Liver (tissue), 9 donors: ENCODE results near the gene KIF21B. TPM values are rescaled to one million over a fixed set of nuclear protein-coding genes. Genes with fewer than 3 reads are reported as not detected.

Experiments
- DNase-seq: peaks from one replicate; pipeline ENCODE4 v3.0.0-alpha.2; 2017; ENCODE audit warnings: low spot score
- H3K27ac ChIP-seq, 2 donors: one replicate each; pipeline ENCODE4 v1.7.0; 2013; ENCODE audit warnings: inconsistent platforms in 2 of 2, low read length in 2 of 2, control low read depth in 1 of 2, low read depth in 1 of 2, mild to moderate bottlenecking in 1 of 2
- H3K27me3 ChIP-seq, 4 donors: one replicate each; pipeline versions ENCODE4 v1.6.1 to v1.7.0; 2013; ENCODE audit warnings: low read length in 3 of 4, inconsistent platforms in 1 of 4, mild to moderate bottlenecking in 1 of 4, moderate library complexity in 1 of 4; ENCODE audit not compliant: control insufficient read depth in 4 of 4, insufficient read depth in 4 of 4
- H3K36me3 ChIP-seq, 4 donors: one replicate each; pipeline versions ENCODE4 v1.6.1 to v1.7.0; 2013; ENCODE audit warnings: low read length in 3 of 4, mild to moderate bottlenecking in 3 of 4, low read depth in 1 of 4, moderate library complexity in 1 of 4; ENCODE audit not compliant: control insufficient read depth in 4 of 4, insufficient read depth in 3 of 4
- H3K4me1 ChIP-seq, 4 donors: one replicate each; pipeline versions ENCODE4 v1.6.1 to v1.7.0; 2013; ENCODE audit warnings: low read length in 3 of 4, mild to moderate bottlenecking in 3 of 4, moderate library complexity in 1 of 4; ENCODE audit not compliant: control insufficient read depth in 4 of 4, insufficient read depth in 4 of 4
- H3K4me3 ChIP-seq, 3 donors: one replicate each; pipeline versions ENCODE4 v1.6.1 to v1.7.0; 2013; ENCODE audit warnings: low read length in 3 of 3, control low read depth in 1 of 3, low read depth in 1 of 3, mild to moderate bottlenecking in 1 of 3
- H3K9ac ChIP-seq, 2 donors: one replicate each; pipeline ENCODE4 v1.7.0; 2013; ENCODE audit warnings: low read length in 2 of 2, mild to moderate bottlenecking in 2 of 2, moderate library complexity in 2 of 2, control low read depth in 1 of 2, low read depth in 1 of 2
- H3K9me3 ChIP-seq, 4 donors: one replicate each; pipeline versions ENCODE4 v1.6.1 to v1.7.0; 2013; ENCODE audit warnings: low read length in 3 of 4; ENCODE audit not compliant: control insufficient read depth in 4 of 4
- CTCF ChIP-seq: fragments of 150-350 bp; IDR thresholded peaks from 2 replicates; pipeline ENCODE4 v1.5.1; 2017; ENCODE audit warnings: improper control_type of control experiment, low read depth, low read length; ENCODE audit not compliant: missing input control
- EGR1 ChIP-seq, 2 donors: IDR thresholded peaks; 2 replicates each; pipeline ENCODE4 v1.6.1; 2016 to 2018; ENCODE audit warnings: antibody characterized with exemption in 2 of 2, low read depth in 2 of 2
- FOXA1 ChIP-seq: IDR thresholded peaks from 2 replicates; pipeline ENCODE4 v1.6.1; 2016; ENCODE audit warnings: antibody characterized with exemption
- FOXA2 ChIP-seq: IDR thresholded peaks from 2 replicates; pipeline ENCODE4 v1.6.1; 2016; ENCODE audit warnings: antibody characterized with exemption
- GABPA ChIP-seq, 2 donors: IDR thresholded peaks in 1 of 2; conservative IDR thresholded peaks in 1 of 2; 2 replicates each; pipeline ENCODE4 v1.6.1; 2016; ENCODE audit warnings: antibody characterized with exemption in 2 of 2, mild to moderate bottlenecking in 1 of 2, moderate library complexity in 1 of 2
- HNF4A ChIP-seq, 2 donors: conservative IDR thresholded peaks; 2 replicates each; pipeline ENCODE4 v1.6.1; 2016; ENCODE audit warnings: antibody characterized with exemption in 2 of 2, mild to moderate bottlenecking in 2 of 2
- HNF4G ChIP-seq: IDR thresholded peaks from 2 replicates; pipeline ENCODE4 v1.6.1; 2016; ENCODE audit warnings: antibody characterized with exemption
- JUND ChIP-seq, 2 donors: IDR thresholded peaks; 2 replicates each; pipeline ENCODE4 v1.6.1; 2016; ENCODE audit warnings: antibody characterized with exemption in 2 of 2
- NR2F2 ChIP-seq: IDR thresholded peaks from 2 replicates; pipeline ENCODE4 v1.6.1; 2016; ENCODE audit warnings: antibody characterized with exemption
- RAD21 ChIP-seq, 2 donors: IDR thresholded peaks; 2 replicates each; pipeline ENCODE4 v1.6.1; 2016; ENCODE audit warnings: antibody characterized with exemption in 2 of 2, mild to moderate bottlenecking in 2 of 2
- REST ChIP-seq: IDR thresholded peaks from 2 replicates; pipeline ENCODE4 v1.6.1; 2016; ENCODE audit warnings: antibody characterized with exemption, mild to moderate bottlenecking
- RXRA ChIP-seq, 2 donors: IDR thresholded peaks; 2 replicates each; pipeline ENCODE4 v1.6.1; 2017 to 2018; ENCODE audit warnings: antibody characterized with exemption in 2 of 2, mild to moderate bottlenecking in 1 of 2
- SP1 ChIP-seq: IDR thresholded peaks from 2 replicates; pipeline ENCODE4 v1.6.1; 2018; ENCODE audit warnings: antibody characterized with exemption, mild to moderate bottlenecking
- TAF1 ChIP-seq: conservative IDR thresholded peaks from 2 replicates; pipeline ENCODE4 v1.6.1; 2016; ENCODE audit warnings: antibody characterized with exemption, mild to moderate bottlenecking
- YY1 ChIP-seq: IDR thresholded peaks from 2 replicates; pipeline ENCODE4 v1.6.1; 2016; ENCODE audit warnings: antibody characterized with exemption, mild to moderate bottlenecking
- WGBS: extraction: QIAGEN DNeasy Blood & Tissue Kit; methylation state at CpG from one replicate; pipeline ENCODE4 v1.1.7; 2013; 5-methylcytosine and 5-hydroxymethylcytosine counted together
- polyA plus RNA-seq, 2 donors: library from polyadenylated mRNA; stranded (reverse) in 1 of 2; unstranded in 1 of 2; fragments of 200-250 nt in 1 of 2; fragments of >200 nt in 1 of 2; fragmentation: Nextera tagmentation in 1 of 2; extraction: Ambion mirVana in 1 of 2; gene quantifications; one replicate each; pipeline versions ENCODE4 v1.2.1 to v1.2.3, GENCODE V29; 2013 to 2015
- total RNA-seq, 2 donors: library from RNA; depleted of rRNA; stranded (reverse); fragments of >200 nt; gene quantifications; one replicate each; pipeline ENCODE4 v1.2.3, GENCODE V29; 2014
- TF ChIP-seq, protein P1 (sequence below): IDR thresholded peaks from 2 replicates; pipeline ENCODE4 v1.6.1; 2016; ENCODE audit warnings: antibody characterized with exemption
- TF ChIP-seq, protein P2 (sequence below): IDR thresholded peaks from 2 replicates; pipeline ENCODE4 v1.6.1; 2016; ENCODE audit warnings: antibody characterized with exemption
- TF ChIP-seq, protein P3 (sequence below): IDR thresholded peaks from 2 replicates; pipeline ENCODE4 v1.6.1; 2016; ENCODE audit warnings: antibody characterized with exemption
- donor health status: healthy.
- donor health status: healthy.
- donor health status: healthy.
- donor health status: healthy.
- donor health status: healthy.

Gene KIF21B
- total and polyA plus RNA-seq, 4 donors, result 0.42 to 1.9 (median 1.0) TPM

DNA sequence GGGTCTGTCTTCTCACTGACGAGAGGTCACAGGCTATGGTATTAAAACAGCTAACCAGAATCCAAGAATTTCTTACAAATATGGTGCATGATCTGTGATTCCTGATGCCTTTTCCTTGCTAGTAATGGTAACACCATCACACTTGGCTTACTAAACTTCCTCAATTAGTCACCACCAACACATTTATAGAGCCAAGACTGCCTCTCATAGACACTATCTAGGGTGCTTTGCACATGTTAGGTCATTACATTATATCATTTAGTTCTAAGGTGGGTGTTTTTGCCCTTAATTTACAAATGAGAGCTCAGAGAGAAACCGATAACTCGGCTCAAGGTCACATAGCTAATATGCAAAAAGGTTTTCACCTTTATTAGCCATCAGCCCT lies 8.7 kb downstream of the KIF21B start:
- H3K36me3 ChIP-seq, result no peaks in the 10 kb centered on the region
- no peaks in the 10 kb centered on the region for H3K27me3 ChIP-seq
- H3K4me3 ChIP-seq, result no peak overlapping the region
- no peak for DNase-seq
- H3K9me3 ChIP-seq, result no peaks in the 10 kb centered on the region
- no peak overlapping the region for H3K27ac ChIP-seq
- H3K9ac ChIP-seq, result no peak overlapping the region
- WGBS, result 84% methylated on average over 3 of the region's 3 CpGs
- TF ChIP-seq NR2F2, result no peak
- TF ChIP-seq TAF1, result no peak
- no peak for TF ChIP-seq RAD21 (IDR thresholded peaks at IDR 0.05)
- no peak for TF ChIP-seq RXRA (IDR thresholded peaks at IDR 0.05)
- TF ChIP-seq, protein P1, sequence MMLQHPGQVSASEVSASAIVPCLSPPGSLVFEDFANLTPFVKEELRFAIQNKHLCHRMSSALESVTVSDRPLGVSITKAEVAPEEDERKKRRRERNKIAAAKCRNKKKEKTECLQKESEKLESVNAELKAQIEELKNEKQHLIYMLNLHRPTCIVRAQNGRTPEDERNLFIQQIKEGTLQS, result no peak
- no peak for TF ChIP-seq FOXA1
- no peak for TF ChIP-seq HNF4G
- TF ChIP-seq SP1, result no peak
- no peak for TF ChIP-seq FOXA2
- no peak for TF ChIP-seq EGR1 (IDR thresholded peaks at IDR 0.05; ENCODE audit: low read depth in 2 of 2)
- TF ChIP-seq, protein P2, sequence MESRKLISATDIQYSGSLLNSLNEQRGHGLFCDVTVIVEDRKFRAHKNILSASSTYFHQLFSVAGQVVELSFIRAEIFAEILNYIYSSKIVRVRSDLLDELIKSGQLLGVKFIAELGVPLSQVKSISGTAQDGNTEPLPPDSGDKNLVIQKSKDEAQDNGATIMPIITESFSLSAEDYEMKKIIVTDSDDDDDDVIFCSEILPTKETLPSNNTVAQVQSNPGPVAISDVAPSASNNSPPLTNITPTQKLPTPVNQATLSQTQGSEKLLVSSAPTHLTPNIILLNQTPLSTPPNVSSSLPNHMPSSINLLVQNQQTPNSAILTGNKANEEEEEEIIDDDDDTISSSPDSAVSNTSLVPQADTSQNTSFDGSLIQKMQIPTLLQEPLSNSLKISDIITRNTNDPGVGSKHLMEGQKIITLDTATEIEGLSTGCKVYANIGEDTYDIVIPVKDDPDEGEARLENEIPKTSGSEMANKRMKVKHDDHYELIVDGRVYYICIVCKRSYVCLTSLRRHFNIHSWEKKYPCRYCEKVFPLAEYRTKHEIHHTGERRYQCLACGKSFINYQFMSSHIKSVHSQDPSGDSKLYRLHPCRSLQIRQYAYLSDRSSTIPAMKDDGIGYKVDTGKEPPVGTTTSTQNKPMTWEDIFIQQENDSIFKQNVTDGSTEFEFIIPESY, result no peak
- TF ChIP-seq GABPA (IDR thresholded peaks at IDR 0.05 in 1 of 2, conservative IDR thresholded peaks at IDR 0.05 in 1 of 2), result no peak
- TF ChIP-seq, protein P3, sequence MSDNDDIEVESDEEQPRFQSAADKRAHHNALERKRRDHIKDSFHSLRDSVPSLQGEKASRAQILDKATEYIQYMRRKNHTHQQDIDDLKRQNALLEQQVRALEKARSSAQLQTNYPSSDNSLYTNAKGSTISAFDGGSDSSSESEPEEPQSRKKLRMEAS, result no peak
- TF ChIP-seq JUND (IDR thresholded peaks at IDR 0.05), result no peak
- TF ChIP-seq HNF4A (conservative IDR thresholded peaks at IDR 0.05), result no peak
- peaks cover 0 to 7% (median 4%) of the 10 kb centered on the region in 4 donors for H3K4me1 ChIP-seq

GRCh38 chr1:201013991-201014815 lies 9.3 kb downstream of the KIF21B start:
- no peak for TF ChIP-seq YY1
- TF ChIP-seq NR2F2, result no peak
- no peak for TF ChIP-seq JUND (IDR thresholded peaks at IDR 0.05)
- TF ChIP-seq RXRA (IDR thresholded peaks at IDR 0.05), result no peak
- TF ChIP-seq REST, result no peak
- TF ChIP-seq HNF4G, result no peak
- TF ChIP-seq, protein P3, result no peak
- no peak for TF ChIP-seq HNF4A (conservative IDR thresholded peaks at IDR 0.05)
- TF ChIP-seq, protein P2, result no peak
- no peak for TF ChIP-seq GABPA (IDR thresholded peaks at IDR 0.05 in 1 of 2, conservative IDR thresholded peaks at IDR 0.05 in 1 of 2)
- TF ChIP-seq FOXA2, result no peak
- no peak for TF ChIP-seq EGR1 (IDR thresholded peaks at IDR 0.05; ENCODE audit: low read depth in 2 of 2)
- TF ChIP-seq TAF1, result no peak
- TF ChIP-seq SP1, result no peak
- no peak for TF ChIP-seq RAD21 (IDR thresholded peaks at IDR 0.05)
- TF ChIP-seq, protein P1, result no peak
- no peak for TF ChIP-seq FOXA1
- no peak for TF ChIP-seq CTCF
- DNase-seq, result no peak
- Histone ChIP-seq H3K4me3 (no peak overlapping the region), H3K27me3 (no peaks in the 10 kb centered on the region), H3K4me1 (peaks cover 0 to 7% (median 3%) of the 10 kb centered on the region in 4 donors), H3K9me3 (no peaks in the 10 kb centered on the region), H3K9ac (no peak overlapping the region), H3K36me3 (no peaks in the 10 kb centered on the region), H3K27ac (no peak overlapping the region)
- WGBS, result 49% methylated on average over 33 of the region's 33 CpGs
